HepG2 (cell line): ENCODE measurements around the gene ISG20L2.

ENCODE experiments used
- CTCF ChIP-seq: sonication (generic); formaldehyde crosslinking; IDR thresholded peaks from 2 replicates; pipeline ENCODE4 v1.5.0; 2020; ENCODE audit warnings: mild to moderate bottlenecking, missing genetic modification reagents, moderate library complexity
- ERF ChIP-seq: IDR thresholded peaks from 2 replicates; pipeline ENCODE4 v1.6.1; 2018; ENCODE audit warnings: missing biosample characterization, missing genetic modification reagents
- EZH2 ChIP-seq: conservative IDR thresholded peaks from 2 replicates; pipeline ENCODE4 v1.6.1; 2012; ENCODE audit warnings: mild to moderate bottlenecking, low read depth, low read length, moderate library complexity
- HOMEZ ChIP-seq: IDR thresholded peaks from 2 replicates; pipeline ENCODE4 v1.6.1; 2016; ENCODE audit warnings: low read depth
- KDM4B ChIP-seq: sonication (generic); formaldehyde crosslinking; IDR thresholded peaks from 2 replicates; pipeline ENCODE4 v1.4.0; 2020; ENCODE audit warnings: missing genetic modification reagents
- MZF1 ChIP-seq: sonication (generic); formaldehyde crosslinking; IDR thresholded peaks from 2 replicates; pipeline ENCODE4 v1.8.1; 2023; ENCODE audit warnings: mild to moderate bottlenecking, missing genetic modification reagents, borderline replicate concordance
- NFE2L2 ChIP-seq: fragments of 150-350 bp; IDR thresholded peaks from 2 replicates; pipeline ENCODE4 v1.6.1; 2014; ENCODE audit warnings: low read length
- RAD21 ChIP-seq: fragments of 450-650 bp; formaldehyde crosslinking; IDR thresholded peaks from 2 replicates; pipeline ENCODE4 v1.5.0; 2020; ENCODE audit warnings: mild to moderate bottlenecking

GRCh38 chr1:156727492-156727891 lies 1.1 kb downstream of the ISG20L2 start:
- TF ChIP-seq KDM4B = no peak
- TF ChIP-seq MZF1 (CRISPR knock-in tag) = no peak
- no peak for TF ChIP-seq EZH2
- no peak for TF ChIP-seq RAD21
- no peak for TF ChIP-seq CTCF (CRISPR knock-in tag)
- no peak for TF ChIP-seq NFE2L2
- no peak for TF ChIP-seq ERF (CRISPR knock-in tag)
- TF ChIP-seq HOMEZ (CRISPR knock-in tag) = no peak
